Keratinocyte (primary cell): ENCODE measurements around the gene GFRAL. TPM values are rescaled to one million over a fixed set of nuclear protein-coding genes. Genes with fewer than 3 reads are reported as not detected.

Source experiments
- DNase-seq: peaks from one replicate; pipeline ENCODE4 v3.0.0-alpha.2; 2011; ENCODE audit warnings: low read depth, missing footprints, low spot score
- FAIRE-seq: peaks from 2 replicates; lab custom pipeline; 2011; peaks lifted over from hg19 to GRCh38; lab: Jason Lieb, UNC
- H2AFZ ChIP-seq: 2 replicates; pipeline ENCODE4 v1.6.0; 2012; ENCODE audit warnings: low read length, control low read depth, inconsistent platforms; ENCODE audit not compliant: control insufficient read depth
- H3K27ac ChIP-seq: 2 replicates; pipeline ENCODE4 v1.5.1; 2011; ENCODE audit warnings: low read length; ENCODE audit not compliant: control insufficient read depth, insufficient read depth
- H3K27me3 ChIP-seq: 3 replicates; pipeline ENCODE4 v1.6.0; 2011; ENCODE audit warnings: low read length; ENCODE audit not compliant: control insufficient read depth, insufficient read depth; ENCODE audit errors: extremely low read depth
- H3K36me3 ChIP-seq, 2 experiments: 2 replicates in 1 of 2; 3 replicates in 1 of 2; pipeline ENCODE4 v1.5.1; 2011; ENCODE audit warnings: low read length in 2 of 2, mild to moderate bottlenecking in 1 of 2; ENCODE audit not compliant: control insufficient read depth in 2 of 2, insufficient read depth in 2 of 2; ENCODE audit errors: extremely low read depth in 1 of 2
- H3K4me1 ChIP-seq: 3 replicates; pipeline ENCODE4 v1.5.1; 2011; ENCODE audit warnings: low read length; ENCODE audit not compliant: control insufficient read depth, insufficient read depth; ENCODE audit errors: extremely low read depth
- H3K4me2 ChIP-seq: 3 replicates; pipeline ENCODE4 v1.6.0; 2011; ENCODE audit warnings: low read depth, low read length; ENCODE audit not compliant: control insufficient read depth, insufficient read depth; ENCODE audit errors: extremely low read depth
- H3K4me3 ChIP-seq, 3 experiments: fragments of 200-600 bp in 1 of 3; sonication (generic) in 1 of 3; 2 replicates in 2 of 3; 3 replicates in 1 of 3; pipeline ENCODE4 v1.5.1; 2011 to 2016; ENCODE audit warnings: low read length in 3 of 3, mild to moderate bottlenecking in 3 of 3, control low read depth in 2 of 3, inconsistent platforms in 1 of 3, low read depth in 1 of 3, mixed read lengths in 1 of 3, mixed run types in 1 of 3, moderate library complexity in 1 of 3; ENCODE audit not compliant: control insufficient read depth in 2 of 3, insufficient read depth in 2 of 3; ENCODE audit errors: extremely low read depth in 1 of 3
- H3K79me2 ChIP-seq: 2 replicates; pipeline ENCODE4 v1.6.0; 2012; ENCODE audit warnings: low read length; ENCODE audit not compliant: control insufficient read depth, insufficient read depth
- H3K9ac ChIP-seq: 3 replicates; pipeline ENCODE4 v1.6.0; 2011; ENCODE audit warnings: low read length; ENCODE audit not compliant: control insufficient read depth, insufficient read depth; ENCODE audit errors: extremely low read depth
- H3K9me1 ChIP-seq: 3 replicates; pipeline ENCODE4 v1.6.0; 2011; ENCODE audit warnings: low read length; ENCODE audit not compliant: control insufficient read depth, insufficient read depth; ENCODE audit errors: extremely low read depth
- H3K9me3 ChIP-seq: 2 replicates; pipeline ENCODE4 v1.5.1; 2012; ENCODE audit warnings: low read depth, low read length; ENCODE audit not compliant: control insufficient read depth
- H4K20me1 ChIP-seq: 3 replicates; pipeline ENCODE4 v1.6.0; 2011; ENCODE audit warnings: low read length; ENCODE audit not compliant: control insufficient read depth, insufficient read depth; ENCODE audit errors: extremely low read depth
- EZH2 ChIP-seq: IDR thresholded peaks from one replicate; pipeline ENCODE4 v1.6.1; 2012; ENCODE audit warnings: inconsistent platforms, mild to moderate bottlenecking, low read length, moderate library complexity
- dilution Hi-C: fragments of 300-500 bp; cut with MboI; formaldehyde crosslinking; loops from one replicate; pipeline ENCODE4 v1.7.0; 2020; ENCODE audit warnings: low sequenced_read_pairs; ENCODE audit not compliant: extremely low pct_ligation_motif_present
- polyA plus RNA-seq, 5 experiments: library from polyadenylated mRNA; depleted of rRNA in 3 of 5; stranded (reverse) in 3 of 5; stranded (forward) in 1 of 5; unstranded in 1 of 5; fragments of >200 nt; gene quantifications; 1 replicate in 1 of 5; 2 replicates in 3 of 5; 3 replicates in 1 of 5; pipeline versions ENCODE4 v1.2.1 to v1.2.3, GENCODE V29; 2011 to 2012; ENCODE audit warnings: missing spikeins in 2 of 5, low read depth in 1 of 5, low replicate concordance in 1 of 5
- TF ChIP-seq, protein P1 (sequence below), 3 experiments: IDR thresholded peaks in 1 of 3; conservative IDR thresholded peaks in 1 of 3; optimal IDR thresholded peaks in 1 of 3; 2 replicates in 2 of 3; 3 replicates in 1 of 3; pipeline versions ENCODE3 to v1.5.1; 2011; ENCODE audit warnings: low read length in 3 of 3, mild to moderate bottlenecking in 3 of 3, moderate library complexity in 2 of 3, control low read depth in 1 of 3, inconsistent platforms in 1 of 3; ENCODE audit not compliant: insufficient read depth in 2 of 3; ENCODE audit errors: extremely low read depth in 1 of 3

The GFRAL gene
- polyA plus RNA-seq, 1 donor (not counting 4 experiments of a cell fraction or from before 2014, with no cell fraction given), result not detected

- Histone ChIP-seq H3K4me1 (no peaks in the 10 kb centered on the region), H2AFZ (no peak overlapping the region), H3K36me3 (no peaks in the 10 kb centered on the region), H3K9ac (no peak overlapping the region), H3K27me3 (no peaks in the 10 kb centered on the region), H3K9me1 (no peaks in the 10 kb centered on the region), H3K4me3 (no peak overlapping the region), H3K27ac (no peak overlapping the region), H3K79me2 (no peaks in the 10 kb centered on the region), H3K9me3 (no peaks in the 10 kb centered on the region), H4K20me1 (no peaks in the 10 kb centered on the region), H3K4me2 (no peak overlapping the region)
- dilution Hi-C loops, result no loop called here
- no peak for DNase-seq
- TF ChIP-seq, protein P1, sequence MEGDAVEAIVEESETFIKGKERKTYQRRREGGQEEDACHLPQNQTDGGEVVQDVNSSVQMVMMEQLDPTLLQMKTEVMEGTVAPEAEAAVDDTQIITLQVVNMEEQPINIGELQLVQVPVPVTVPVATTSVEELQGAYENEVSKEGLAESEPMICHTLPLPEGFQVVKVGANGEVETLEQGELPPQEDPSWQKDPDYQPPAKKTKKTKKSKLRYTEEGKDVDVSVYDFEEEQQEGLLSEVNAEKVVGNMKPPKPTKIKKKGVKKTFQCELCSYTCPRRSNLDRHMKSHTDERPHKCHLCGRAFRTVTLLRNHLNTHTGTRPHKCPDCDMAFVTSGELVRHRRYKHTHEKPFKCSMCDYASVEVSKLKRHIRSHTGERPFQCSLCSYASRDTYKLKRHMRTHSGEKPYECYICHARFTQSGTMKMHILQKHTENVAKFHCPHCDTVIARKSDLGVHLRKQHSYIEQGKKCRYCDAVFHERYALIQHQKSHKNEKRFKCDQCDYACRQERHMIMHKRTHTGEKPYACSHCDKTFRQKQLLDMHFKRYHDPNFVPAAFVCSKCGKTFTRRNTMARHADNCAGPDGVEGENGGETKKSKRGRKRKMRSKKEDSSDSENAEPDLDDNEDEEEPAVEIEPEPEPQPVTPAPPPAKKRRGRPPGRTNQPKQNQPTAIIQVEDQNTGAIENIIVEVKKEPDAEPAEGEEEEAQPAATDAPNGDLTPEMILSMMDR (optimal IDR thresholded peaks at IDR 0.05 in 1 of 3, IDR thresholded peaks at IDR 0.05 in 1 of 3, conservative IDR thresholded peaks at IDR 0.05 in 1 of 3; ENCODE audit: extremely low read depth in 1 of 3, insufficient read depth in 2 of 3, low read length in 3 of 3), result no peak
- no peak for TF ChIP-seq EZH2
- no peak for FAIRE-seq
These were observed 96.7 kb downstream of the GFRAL start for GRCh38 chr6:55423933-55424332.

- Histone ChIP-seq H3K4me3 (no peak overlapping the region), H2AFZ (no peak overlapping the region), H3K27me3 (no peaks in the 10 kb centered on the region), H3K9me3 (no peaks in the 10 kb centered on the region), H3K9ac (no peak overlapping the region), H4K20me1 (no peaks in the 10 kb centered on the region), H3K4me2 (no peak overlapping the region), H3K4me1 (no peaks in the 10 kb centered on the region), H3K9me1 (no peaks in the 10 kb centered on the region), H3K27ac (no peak overlapping the region), H3K79me2 (no peaks in the 10 kb centered on the region), H3K36me3 (no peaks in the 10 kb centered on the region)
- no peak for FAIRE-seq
- TF ChIP-seq, protein P1 (optimal IDR thresholded peaks at IDR 0.05 in 1 of 3, IDR thresholded peaks at IDR 0.05 in 1 of 3, conservative IDR thresholded peaks at IDR 0.05 in 1 of 3; ENCODE audit: extremely low read depth in 1 of 3, insufficient read depth in 2 of 3, low read length in 3 of 3), result no peak
- no peak for TF ChIP-seq EZH2
- no peak for DNase-seq
- dilution Hi-C loops, result no loop called here
These were observed 106.3 kb downstream of the GFRAL start for GRCh38 chr6:55433446-55434130.
